Thymus (tissue), 11 donors: ENCODE data around the gene STK40. TPM values are rescaled to one million over a fixed set of nuclear protein-coding genes. Genes with fewer than 3 reads are reported as not detected.

Source experiments
- DNase-seq, 9 donors: peaks; one replicate each; pipeline ENCODE4 v3.0.0-alpha.2; 2013; ENCODE audit warnings: low spot score in 9 of 9, low read depth in 6 of 9, missing footprints in 1 of 9
- H3K27ac ChIP-seq, 2 donors: one replicate each; pipeline ENCODE4 v1.5.1; 2013; ENCODE audit warnings: control low read depth in 1 of 2, low read depth in 1 of 2, low read length in 1 of 2, mild to moderate bottlenecking in 1 of 2, moderate library complexity in 1 of 2
- H3K27me3 ChIP-seq, 2 donors: one replicate each; pipeline ENCODE4 v1.5.1; 2013; ENCODE audit warnings: low read length in 1 of 2; ENCODE audit not compliant: control insufficient read depth in 2 of 2, insufficient read depth in 1 of 2
- H3K36me3 ChIP-seq, 2 donors: one replicate each; pipeline ENCODE4 v1.5.1; 2013; ENCODE audit warnings: low read length in 1 of 2, mild to moderate bottlenecking in 1 of 2, moderate library complexity in 1 of 2; ENCODE audit not compliant: control insufficient read depth in 2 of 2, insufficient read depth in 2 of 2
- H3K4me1 ChIP-seq, 2 donors: one replicate each; pipeline ENCODE4 v1.5.1; 2013; ENCODE audit warnings: low read length in 2 of 2; ENCODE audit not compliant: control insufficient read depth in 2 of 2, insufficient read depth in 2 of 2
- H3K4me3 ChIP-seq, 2 donors: one replicate each; pipeline ENCODE4 v1.5.1; 2013; ENCODE audit warnings: low read length in 2 of 2, control low read depth in 1 of 2, mild to moderate bottlenecking in 1 of 2
- H3K9me3 ChIP-seq, 2 donors: one replicate each; pipeline ENCODE4 v1.5.1; 2013; ENCODE audit warnings: low read length in 1 of 2, mild to moderate bottlenecking in 1 of 2; ENCODE audit not compliant: control insufficient read depth in 2 of 2, insufficient read depth in 1 of 2
- WGBS: extraction: QIAGEN DNeasy Blood & Tissue Kit; methylation state at CpG from one replicate; pipeline ENCODE4 v1.1.7; 2013; 5-methylcytosine and 5-hydroxymethylcytosine counted together
- polyA plus RNA-seq: library from polyadenylated mRNA; stranded (reverse); fragments of 200-250 nt; gene quantifications from one replicate; pipeline ENCODE4 v1.2.3, GENCODE V29; 2013
- total RNA-seq: library from RNA; stranded (reverse); fragments of 120-200 nt; gene quantifications from one replicate; pipeline ENCODE4 v1.2.4, GENCODE V29; 2013
- donor health status: healthy.

The STK40 gene
- total and polyA plus RNA-seq, 2 donors: 17.6 to 20.7 TPM

- Histone ChIP-seq H3K36me3 (no peaks in the 10 kb centered on the region), H3K27me3 (no peaks in the 10 kb centered on the region), H3K4me3 (no peak overlapping the region), H3K9me3 (peaks cover 0 to 5% of the 10 kb centered on the region in 2 donors), H3K27ac (no peak overlapping the region), H3K4me1 (peaks cover 0 to 9% of the 10 kb centered on the region in 2 donors)
- no peak for DNase-seq
- 91% methylated on average over 12 of the region's 12 CpGs for WGBS
These were observed 16.1 kb upstream of the STK40 start for GRCh38 chr1:36401602-36402503.

GRCh38 chr1:36400825-36401601 lies 15.3 kb upstream of the STK40 start:
- WGBS: 82% methylated on average over 22 of the region's 22 CpGs
- Histone ChIP-seq H3K9me3 (peaks cover 0 to 5% of the 10 kb centered on the region in 2 donors), H3K27me3 (no peaks in the 10 kb centered on the region), H3K4me1 (peaks cover 3 to 15% of the 10 kb centered on the region in 2 donors), H3K27ac (no peak overlapping the region), H3K36me3 (no peaks in the 10 kb centered on the region), H3K4me3 (no peak overlapping the region)
- DNase-seq: peak in 2 of 9 donors; percentile 52 to 78

GRCh38 chr1:36400514-36400824 lies 14.7 kb upstream of the STK40 start:
- H3K27ac ChIP-seq: no peak overlapping the region
- 96% methylated on average over 10 of the region's 10 CpGs for WGBS
- H3K4me3 ChIP-seq: no peak overlapping the region
- H3K27me3 ChIP-seq: no peaks in the 10 kb centered on the region
- peaks cover 3 to 15% of the 10 kb centered on the region in 2 donors for H3K4me1 ChIP-seq
- DNase-seq: peak in 1 of 9 donors; percentile 45
- H3K9me3 ChIP-seq: peaks cover 0 to 5% of the 10 kb centered on the region in 2 donors
- no peaks in the 10 kb centered on the region for H3K36me3 ChIP-seq

GRCh38 chr1:36398370-36398977 lies 12.8 kb upstream of the STK40 start:
- no peaks in the 10 kb centered on the region for H3K27me3 ChIP-seq
- WGBS: 92% methylated on average over 7 of the region's 7 CpGs
- peaks cover 0 to 5% of the 10 kb centered on the region in 2 donors for H3K9me3 ChIP-seq
- peaks cover 6 to 7% of the 10 kb centered on the region in 2 donors for H3K36me3 ChIP-seq
- no peak for DNase-seq
- H3K27ac ChIP-seq: no peak overlapping the region
- H3K4me1 ChIP-seq: peaks cover 3 to 15% of the 10 kb centered on the region in 2 donors
- H3K4me3 ChIP-seq: no peak overlapping the region

- Histone ChIP-seq H3K27me3 (no peaks in the 10 kb centered on the region), H3K4me1 (peaks cover 3 to 15% of the 10 kb centered on the region in 2 donors), H3K27ac (peak within 1 kb of the TSS; percentile 72 to 88), H3K9me3 (peaks cover 0 to 5% of the 10 kb centered on the region in 2 donors), H3K36me3 (peaks cover 15 to 16% of the 10 kb centered on the region in 2 donors), H3K4me3 (peak within 1 kb of the TSS; percentile 86 to 96)
- under 1% methylated on average over 60 of the region's 60 CpGs for WGBS
- peak in 8 of 9 donors; percentile 82 to 94 (median 88) for DNase-seq
These were observed 11.9 kb upstream of the STK40 start, which contains the start of gene LSM10 for GRCh38 chr1:36397378-36398230. TSS of gene LSM10 (minus strand) at chr1:36397908. CDS start at chr1:36394129, 3,779 bp downstream.

- H3K36me3 ChIP-seq: peaks cover 16% of the 10 kb centered on the region in 2 donors
- H3K4me3 ChIP-seq: peak overlapping the region; percentile 86 to 96
- H3K27ac ChIP-seq: peak overlapping the region; percentile 72 to 88
- WGBS: 16% methylated on average over 5 of the region's 5 CpGs
- no peaks in the 10 kb centered on the region for H3K27me3 ChIP-seq
- peaks cover 3 to 15% of the 10 kb centered on the region in 2 donors for H3K4me1 ChIP-seq
- no peak for DNase-seq
- peaks cover 0 to 5% of the 10 kb centered on the region in 2 donors for H3K9me3 ChIP-seq
These were observed 11.3 kb upstream of the STK40 start for GRCh38 chr1:36397083-36397377.

GRCh38 chr1:36396359-36396758 lies 10.6 kb upstream of the STK40 start:
- WGBS: 87% methylated on average over 6 of the region's 6 CpGs
- H3K4me3 ChIP-seq: no peak overlapping the region
- no peak for DNase-seq
- H3K4me1 ChIP-seq: peaks cover 3 to 15% of the 10 kb centered on the region in 2 donors
- no peaks in the 10 kb centered on the region for H3K27me3 ChIP-seq
- peaks cover 20 to 21% of the 10 kb centered on the region in 2 donors for H3K36me3 ChIP-seq
- no peak overlapping the region for H3K27ac ChIP-seq
- peaks cover 0 to 5% of the 10 kb centered on the region in 2 donors for H3K9me3 ChIP-seq

GRCh38 chr1:36393686-36394085 lies 8.0 kb upstream of the STK40 start:
- Histone ChIP-seq H3K27ac (no peak overlapping the region), H3K4me1 (peaks cover 3 to 15% of the 10 kb centered on the region in 2 donors), H3K9me3 (no peaks in the 10 kb centered on the region), H3K4me3 (no peak overlapping the region), H3K27me3 (no peaks in the 10 kb centered on the region), H3K36me3 (peaks cover 26 to 27% of the 10 kb centered on the region in 2 donors)
- WGBS: 98% methylated on average over 19 of the region's 19 CpGs
- DNase-seq: no peak
